PFSK-1 (cell line): ENCODE measurements around the gene MSH4.

Source experiments
- FOXP2 ChIP-seq: optimal IDR thresholded peaks from 2 replicates; pipeline ENCODE3; 2011; ENCODE audit warnings: borderline replicate concordance, control low read depth, inconsistent platforms; ENCODE audit not compliant: insufficient read depth; ENCODE audit errors: extremely low read length, extremely low read depth
- POLR2AphosphoS5 ChIP-seq: IDR thresholded peaks from 2 replicates; pipeline ENCODE4 v1.6.1; 2012; ENCODE audit warnings: low read depth, mild to moderate bottlenecking, control low read depth, low read length, moderate library complexity
- REST ChIP-seq, 2 experiments: IDR thresholded peaks; 2 replicates each; pipeline versions ENCODE4 v1.6.1 to v1.8.0; 2011 to 2012; ENCODE audit warnings: low read depth in 2 of 2, low read length in 2 of 2, control low read depth in 1 of 2, inconsistent platforms in 1 of 2, mild to moderate bottlenecking in 1 of 2, moderate library complexity in 1 of 2; ENCODE audit not compliant: insufficient read depth in 1 of 2
- SIN3A ChIP-seq: IDR thresholded peaks from 2 replicates; pipeline ENCODE4 v1.6.1; 2012; ENCODE audit warnings: mild to moderate bottlenecking, low read length, moderate library complexity, borderline replicate concordance; ENCODE audit not compliant: insufficient read depth
- TAF1 ChIP-seq: IDR thresholded peaks from 2 replicates; pipeline ENCODE4 v1.6.1; 2012; ENCODE audit warnings: low read length, control low read depth, borderline replicate concordance; ENCODE audit not compliant: insufficient read depth

GRCh38 chr1:75922698-75923097 is 126.0 kb downstream of the MSH4 start:
- TF ChIP-seq POLR2AphosphoS5 (no peak), TAF1 (no peak), FOXP2 (no peak), REST (IDR thresholded peaks at IDR 0.05; ENCODE audit: insufficient read depth in 1 of 2, low read depth in 2 of 2, low read length in 2 of 2) (no peak), SIN3A (no peak)
